GM06990 (cell line): ENCODE results near the gene CAPZB.
A peak's percentile ranks its signal among the peaks of the same experiment; 100 is the strongest.

Experiments used
- DNase-seq: peaks from one replicate; pipeline ENCODE4 v3.0.0-alpha.2; 2011; ENCODE audit not compliant: insufficient read length; ENCODE audit errors: extremely low read depth
- H3K27me3 ChIP-seq: replicated peaks from 2 replicates; pipeline ENCODE4 v1.6.0; 2011; ENCODE audit warnings: low read length; ENCODE audit not compliant: control insufficient read depth, insufficient read depth
- H3K36me3 ChIP-seq: 2 replicates; pipeline ENCODE4 v1.5.1; 2011; ENCODE audit warnings: low read length; ENCODE audit not compliant: control insufficient read depth, insufficient read depth
- H3K4me3 ChIP-seq: replicated peaks from 2 replicates; pipeline ENCODE4 v1.5.1; 2011; ENCODE audit warnings: low read depth, mild to moderate bottlenecking, control low read depth, low read length
- TF ChIP-seq, protein P1 (sequence below): IDR thresholded peaks from 2 replicates; pipeline ENCODE4 v1.5.1; 2011; ENCODE audit warnings: low read length, control low read depth, mild to moderate bottlenecking, inconsistent platforms; ENCODE audit not compliant: insufficient read depth, poor library complexity, severe bottlenecking

The CAPZB gene

DNA sequence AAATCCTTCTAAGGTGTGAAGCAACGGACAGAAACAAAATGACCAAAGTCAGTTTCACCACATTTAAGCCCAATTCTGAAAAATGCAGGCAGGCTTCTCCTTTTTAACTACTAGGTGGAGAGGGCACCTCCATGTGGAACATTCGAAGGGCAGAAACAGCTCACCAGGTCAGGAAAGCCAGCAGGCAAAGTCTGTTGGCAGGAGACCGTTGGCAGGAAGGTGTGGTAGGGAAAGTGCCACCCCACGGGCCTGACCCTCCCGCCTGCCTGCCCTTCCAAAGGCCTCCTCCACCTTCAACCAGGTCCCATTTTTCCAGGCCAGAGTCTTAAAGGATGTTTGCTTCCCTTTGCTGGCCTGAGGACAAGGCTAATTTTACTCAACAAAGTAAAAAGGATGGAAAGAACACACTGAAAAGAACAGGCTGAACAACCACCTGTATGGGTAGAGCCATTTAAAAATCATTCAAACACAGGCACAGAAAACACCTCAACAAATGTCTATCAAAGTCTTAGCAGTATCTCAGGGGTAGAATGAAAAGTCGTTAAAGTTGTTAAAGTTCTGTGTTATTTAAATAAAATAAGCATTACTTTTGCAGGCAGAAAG lies 26.4 kb downstream of the CAPZB start:
- H3K36me3 ChIP-seq, result no peaks in the 10 kb centered on the region; the same call in none of the 2 replicates
- TF ChIP-seq, protein P1, sequence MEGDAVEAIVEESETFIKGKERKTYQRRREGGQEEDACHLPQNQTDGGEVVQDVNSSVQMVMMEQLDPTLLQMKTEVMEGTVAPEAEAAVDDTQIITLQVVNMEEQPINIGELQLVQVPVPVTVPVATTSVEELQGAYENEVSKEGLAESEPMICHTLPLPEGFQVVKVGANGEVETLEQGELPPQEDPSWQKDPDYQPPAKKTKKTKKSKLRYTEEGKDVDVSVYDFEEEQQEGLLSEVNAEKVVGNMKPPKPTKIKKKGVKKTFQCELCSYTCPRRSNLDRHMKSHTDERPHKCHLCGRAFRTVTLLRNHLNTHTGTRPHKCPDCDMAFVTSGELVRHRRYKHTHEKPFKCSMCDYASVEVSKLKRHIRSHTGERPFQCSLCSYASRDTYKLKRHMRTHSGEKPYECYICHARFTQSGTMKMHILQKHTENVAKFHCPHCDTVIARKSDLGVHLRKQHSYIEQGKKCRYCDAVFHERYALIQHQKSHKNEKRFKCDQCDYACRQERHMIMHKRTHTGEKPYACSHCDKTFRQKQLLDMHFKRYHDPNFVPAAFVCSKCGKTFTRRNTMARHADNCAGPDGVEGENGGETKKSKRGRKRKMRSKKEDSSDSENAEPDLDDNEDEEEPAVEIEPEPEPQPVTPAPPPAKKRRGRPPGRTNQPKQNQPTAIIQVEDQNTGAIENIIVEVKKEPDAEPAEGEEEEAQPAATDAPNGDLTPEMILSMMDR, result no peak
- H3K27me3 ChIP-seq, result no peaks in the 10 kb centered on the region
- H3K4me3 ChIP-seq, result 0 out of 2 replicates have a peak overlapping the region, but pooled peaks have one; percentile 10
- no peak for DNase-seq

DNA sequence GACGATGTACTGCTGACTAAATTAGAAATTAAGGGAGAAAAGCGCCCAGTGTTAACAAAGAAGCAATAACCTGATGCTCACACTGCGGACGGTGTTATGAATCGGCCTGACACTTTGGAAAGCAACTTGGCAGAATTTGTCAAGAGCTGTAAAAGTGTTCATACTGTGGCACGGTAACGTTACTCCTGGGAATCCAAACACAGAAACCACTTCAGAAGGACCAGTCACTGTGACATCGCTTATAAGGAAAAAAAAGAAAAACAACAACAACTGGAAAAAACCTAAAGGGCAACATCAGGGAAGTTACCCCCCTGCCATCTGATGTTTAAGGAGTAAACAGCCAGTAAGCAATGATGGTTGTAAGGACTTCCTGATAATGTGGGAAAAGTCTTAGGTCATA lies 27.7 kb downstream of the CAPZB start:
- TF ChIP-seq, protein P1, result no peak
- no peaks in the 10 kb centered on the region for H3K27me3 ChIP-seq
- no peaks in the 10 kb centered on the region; the same call in none of the 2 replicates for H3K36me3 ChIP-seq
- DNase-seq, result no peak
- H3K4me3 ChIP-seq, result no peak overlapping the region

DNA sequence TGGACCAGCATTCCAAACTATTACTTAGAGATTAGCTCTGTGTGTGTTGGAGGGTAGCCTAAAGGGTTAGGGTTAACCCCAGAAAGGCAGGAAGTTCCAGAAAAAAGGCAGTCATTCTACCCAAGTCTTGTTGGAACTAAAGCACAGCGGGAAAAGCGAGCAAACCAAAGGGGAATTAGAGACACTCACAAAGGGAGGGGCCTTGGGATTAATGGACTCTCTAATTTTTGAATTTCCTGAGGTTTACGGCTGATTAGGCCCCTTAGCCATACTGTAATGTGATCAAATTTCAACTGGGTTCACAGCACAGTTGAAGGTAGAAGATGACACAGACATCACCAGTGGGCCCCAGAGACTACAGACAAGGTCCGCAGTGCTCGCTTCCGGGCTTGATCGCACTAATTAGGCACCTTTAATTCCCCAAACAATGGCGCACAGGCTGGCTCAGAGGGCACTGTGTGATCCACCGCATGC lies 28.3 kb downstream of the CAPZB start:
- H3K27me3 ChIP-seq, result no peaks in the 10 kb centered on the region
- DNase-seq, result no peak
- H3K36me3 ChIP-seq, result no peaks in the 10 kb centered on the region; the same call in none of the 2 replicates
- TF ChIP-seq, protein P1, result no peak
- no peak overlapping the region for H3K4me3 ChIP-seq

DNA sequence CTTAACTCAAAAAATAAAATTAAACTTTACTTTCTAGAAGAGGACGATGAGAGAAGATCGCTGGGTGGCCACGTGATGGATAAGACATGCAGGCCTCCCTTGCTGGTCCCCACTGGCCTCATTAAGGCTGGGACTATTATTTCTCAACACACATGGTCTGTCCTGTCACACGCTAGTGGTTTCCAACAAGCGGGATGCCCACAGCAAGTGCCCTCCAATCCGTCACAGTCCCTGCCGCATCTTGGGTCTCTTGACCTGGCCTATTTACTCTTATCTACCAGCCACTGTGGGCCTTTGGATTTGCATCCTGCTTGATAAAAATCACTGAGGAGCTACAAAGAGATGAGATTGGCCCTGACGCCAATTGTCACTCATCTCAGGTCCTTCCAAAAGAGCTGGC lies 30.0 kb downstream of the CAPZB start:
- no peaks in the 10 kb centered on the region for H3K27me3 ChIP-seq

DNA sequence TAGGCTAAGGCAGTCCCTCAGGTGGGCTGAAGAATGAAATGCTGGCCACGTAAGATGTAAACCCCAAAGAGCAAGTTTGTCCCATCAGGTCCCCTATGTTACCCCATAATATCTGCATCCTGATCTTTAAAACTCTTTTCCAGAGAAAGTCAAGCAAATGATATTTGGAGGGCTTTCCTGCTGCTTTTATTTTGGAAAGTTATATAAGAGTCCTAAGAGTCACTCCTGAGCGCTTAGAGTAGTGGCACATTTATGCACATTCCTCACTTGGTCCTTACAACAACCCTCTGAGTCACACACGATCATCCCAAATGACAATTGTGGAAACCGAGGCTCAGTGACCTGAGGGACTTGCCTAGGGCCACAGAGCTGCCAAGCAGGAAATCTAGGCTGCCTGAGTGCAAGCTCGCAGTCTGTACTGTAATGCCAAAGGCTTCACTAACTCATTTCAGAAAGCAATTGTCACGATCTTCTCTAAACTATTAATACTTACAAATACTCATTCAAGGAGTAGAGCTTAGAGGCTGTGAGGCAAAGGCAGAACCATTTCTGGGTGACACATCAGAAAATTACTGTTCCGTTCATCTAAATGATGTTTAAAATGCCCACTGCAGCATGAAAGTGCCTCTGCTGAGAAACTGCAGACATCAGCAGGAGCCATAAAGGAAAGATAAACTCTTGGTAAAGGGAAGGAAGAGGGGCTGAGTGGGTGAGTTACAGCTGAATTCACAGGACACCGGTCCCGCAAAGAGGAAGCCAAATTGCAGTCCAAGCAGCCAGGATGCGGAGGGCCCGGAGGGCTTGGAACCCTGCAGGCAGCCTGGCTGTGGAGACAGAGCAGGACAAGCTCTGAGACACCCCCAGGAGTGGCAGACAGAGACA lies 30.8 kb downstream of the CAPZB start:
- Histone ChIP-seq H3K27me3 (no peaks in the 10 kb centered on the region), H3K4me3 (no peak overlapping the region), H3K36me3 (no peaks in the 10 kb centered on the region; the same call in none of the 2 replicates)
- DNase-seq, result no peak
- TF ChIP-seq, protein P1, result no peak

More for the DNA sequence above, 30.0 kb downstream of the CAPZB start:
- Histone ChIP-seq H3K36me3 (no peaks in the 10 kb centered on the region; the same call in none of the 2 replicates), H3K4me3 (no peak overlapping the region)
- DNase-seq, result no peak
- TF ChIP-seq, protein P1, result no peak
